AG04450 (cell line): ENCODE results near the gene EVC2. TPM values are rescaled to one million over a fixed set of nuclear protein-coding genes. Genes with fewer than 3 reads are reported as not detected.

Experiments used
- CTCF ChIA-PET: fragments of 300-600, 350-600 bp; formaldehyde crosslinking; extraction: SDS; loops from one replicate; lab custom pipeline; 2022; ENCODE audit warnings: antibody characterized with exemption, inconsistent platforms; lab: Charles Lee
- POLR2A ChIA-PET: fragments of 350-600 bp; formaldehyde crosslinking; extraction: SDS; loops from one replicate; lab custom pipeline; 2021; ENCODE audit warnings: antibody characterized with exemption, inconsistent platforms; lab: Yijun Ruan, JAX
- DNase-seq: peaks from one replicate; pipeline ENCODE4 v3.0.0-alpha.2; 2011; ENCODE audit warnings: low read depth, low spot score
- H3K27ac ChIP-seq: one replicate; pipeline ENCODE4 v1.5.1; 2012; ENCODE audit warnings: low read depth, low read length, control low read depth
- H3K27me3 ChIP-seq: one replicate; pipeline ENCODE4 v1.6.0; 2012; ENCODE audit warnings: low read length; ENCODE audit not compliant: control insufficient read depth, insufficient read depth
- H3K4me3 ChIP-seq: 2 replicates; pipeline ENCODE4 v1.5.1; 2011; ENCODE audit warnings: mild to moderate bottlenecking, low read depth, low read length, control low read depth
- H3K9me3 ChIP-seq: 2 replicates; pipeline ENCODE4 v1.5.1; 2012; ENCODE audit warnings: low read length; ENCODE audit not compliant: control insufficient read depth, insufficient read depth
- polyA plus RNA-seq: library from polyadenylated mRNA; depleted of rRNA; stranded (reverse); fragments of >200 nt; gene quantifications from 2 replicates; pipeline ENCODE4 v1.2.3, GENCODE V29; 2011
- TF ChIP-seq, protein P1 (sequence below): IDR thresholded peaks from 2 replicates; pipeline ENCODE4 v1.5.1; 2011; ENCODE audit warnings: low read depth, low read length, control low read depth, inconsistent platforms

EVC2 gene
- polyA plus RNA-seq, 1 experiment, result 2.1 TPM

DNA sequence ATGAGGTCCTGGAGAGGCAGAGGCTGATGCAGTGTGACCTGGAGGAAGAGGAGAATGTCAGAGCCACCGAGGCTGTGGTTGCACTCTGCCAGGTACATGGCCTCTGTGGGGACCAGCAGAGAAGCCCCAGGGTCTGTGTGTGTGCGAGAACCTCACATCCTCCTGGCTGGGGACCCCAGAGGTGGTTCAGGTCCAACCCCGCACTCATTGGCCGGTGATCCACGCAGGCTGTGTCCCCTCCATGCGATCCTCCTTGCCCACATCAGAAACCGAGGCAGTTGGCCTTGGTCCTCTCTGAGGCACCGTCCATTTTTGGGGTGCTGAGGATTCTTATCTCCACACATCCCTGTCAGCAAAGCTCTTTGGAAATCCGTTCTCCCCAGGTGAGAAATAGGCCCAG is 47.9 kb upstream of the EVC2 start:
- no peak overlapping the region for H3K27ac ChIP-seq
- peaks cover 5% of the 10 kb centered on the region; the same call in 1 of the 2 replicates for H3K9me3 ChIP-seq
- no peak overlapping the region for H3K4me3 ChIP-seq
- ChIA-PET CTCF (no interaction called here), POLR2A (interaction anchor here (0.7 kb wide), 1 partner anchor 51 kb away, joined by 4 read pairs; no protein-coding TSS in a partner anchor)
- TF ChIP-seq, protein P1, sequence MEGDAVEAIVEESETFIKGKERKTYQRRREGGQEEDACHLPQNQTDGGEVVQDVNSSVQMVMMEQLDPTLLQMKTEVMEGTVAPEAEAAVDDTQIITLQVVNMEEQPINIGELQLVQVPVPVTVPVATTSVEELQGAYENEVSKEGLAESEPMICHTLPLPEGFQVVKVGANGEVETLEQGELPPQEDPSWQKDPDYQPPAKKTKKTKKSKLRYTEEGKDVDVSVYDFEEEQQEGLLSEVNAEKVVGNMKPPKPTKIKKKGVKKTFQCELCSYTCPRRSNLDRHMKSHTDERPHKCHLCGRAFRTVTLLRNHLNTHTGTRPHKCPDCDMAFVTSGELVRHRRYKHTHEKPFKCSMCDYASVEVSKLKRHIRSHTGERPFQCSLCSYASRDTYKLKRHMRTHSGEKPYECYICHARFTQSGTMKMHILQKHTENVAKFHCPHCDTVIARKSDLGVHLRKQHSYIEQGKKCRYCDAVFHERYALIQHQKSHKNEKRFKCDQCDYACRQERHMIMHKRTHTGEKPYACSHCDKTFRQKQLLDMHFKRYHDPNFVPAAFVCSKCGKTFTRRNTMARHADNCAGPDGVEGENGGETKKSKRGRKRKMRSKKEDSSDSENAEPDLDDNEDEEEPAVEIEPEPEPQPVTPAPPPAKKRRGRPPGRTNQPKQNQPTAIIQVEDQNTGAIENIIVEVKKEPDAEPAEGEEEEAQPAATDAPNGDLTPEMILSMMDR, result no peak
- H3K27me3 ChIP-seq, result no peaks in the 10 kb centered on the region
- no peak for DNase-seq

DNA sequence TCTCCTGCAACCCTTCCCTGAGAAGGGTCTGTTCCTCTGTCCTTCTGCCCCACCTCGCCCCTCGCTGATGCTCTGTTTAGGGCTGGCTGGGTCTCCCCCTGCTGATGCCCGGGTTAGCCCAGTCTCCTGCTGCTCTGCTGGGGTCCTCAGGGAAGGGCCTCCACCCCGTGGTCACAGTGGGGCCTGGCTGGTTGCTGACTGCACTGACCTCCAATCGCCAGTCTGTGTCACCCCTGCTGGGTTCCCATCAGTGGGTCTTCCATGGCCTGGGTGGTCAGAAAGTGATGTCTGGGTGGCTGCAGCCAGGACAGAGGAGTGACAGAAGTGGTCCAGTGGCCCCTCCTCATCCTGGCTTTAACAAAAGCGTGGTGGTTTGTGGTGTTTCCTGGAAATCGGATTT is 47.3 kb upstream of the EVC2 start:
- no peak for DNase-seq
- H3K27ac ChIP-seq, result no peak overlapping the region
- H3K27me3 ChIP-seq, result no peaks in the 10 kb centered on the region
- peaks cover 5% of the 10 kb centered on the region; the same call in 1 of the 2 replicates for H3K9me3 ChIP-seq
- CTCF ChIA-PET, result no interaction called here
- POLR2A ChIA-PET, result interaction anchor here (0.7 kb wide), 1 partner anchor 51 kb away, joined by 4 read pairs; no protein-coding TSS in a partner anchor
- TF ChIP-seq, protein P1, result no peak
- no peak overlapping the region for H3K4me3 ChIP-seq

DNA sequence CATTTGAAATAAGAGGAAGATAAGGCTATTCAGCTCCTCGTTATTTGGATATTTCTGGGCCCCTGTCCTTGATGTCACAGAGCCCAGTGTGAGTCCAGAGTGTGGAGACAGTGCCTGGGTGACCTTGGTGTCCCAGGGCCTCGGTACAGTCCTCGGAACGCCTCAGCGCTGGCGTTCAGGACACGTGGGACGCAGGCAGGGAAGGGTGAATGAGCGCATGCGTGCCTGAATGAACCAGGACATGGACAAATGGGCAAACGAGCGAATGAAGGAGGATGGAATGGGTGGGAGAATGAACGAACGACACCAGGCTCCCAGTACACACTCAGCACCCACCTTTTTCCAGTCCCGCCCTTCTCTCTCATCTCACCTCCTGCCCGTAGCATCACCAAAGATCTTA is 46.8 kb upstream of the EVC2 start:
- TF ChIP-seq, protein P1, result no peak
- Histone ChIP-seq H3K27ac (no peak overlapping the region), H3K4me3 (no peak overlapping the region), H3K9me3 (peaks cover 5% of the 10 kb centered on the region; the same call in 1 of the 2 replicates), H3K27me3 (no peaks in the 10 kb centered on the region)
- CTCF ChIA-PET, result no interaction called here
- POLR2A ChIA-PET, result no interaction called here
- DNase-seq, result no peak

DNA sequence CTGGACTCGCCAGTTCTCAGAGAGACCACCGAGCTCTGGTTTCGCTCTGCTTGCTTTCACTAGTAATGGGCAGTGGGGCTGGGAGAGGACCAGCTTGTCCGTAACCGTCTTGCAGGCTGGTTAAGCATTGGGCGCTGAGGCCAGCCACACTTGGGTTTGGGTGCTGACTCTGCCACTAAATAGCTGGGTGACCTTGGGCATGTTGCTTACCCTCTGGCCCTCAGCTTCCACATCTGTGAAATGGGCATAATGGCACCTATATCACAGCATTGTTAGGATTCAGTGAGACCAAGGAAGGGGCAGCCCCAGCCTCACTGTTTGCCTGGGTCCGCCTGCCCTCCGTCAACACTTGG is 46.1 kb upstream of the EVC2 start:
- Histone ChIP-seq H3K9me3 (peaks cover 5% of the 10 kb centered on the region; the same call in 1 of the 2 replicates), H3K27ac (peak overlapping the region; percentile 87), H3K4me3 (no peak overlapping the region), H3K27me3 (no peaks in the 10 kb centered on the region)
- no peak for DNase-seq
- TF ChIP-seq, protein P1, result no peak
- POLR2A ChIA-PET, result interaction anchor here (0.6 kb wide), 1 partner anchor 564 kb away, joined by 3 read pairs; no protein-coding TSS in a partner anchor
- CTCF ChIA-PET, result no interaction called here

DNA sequence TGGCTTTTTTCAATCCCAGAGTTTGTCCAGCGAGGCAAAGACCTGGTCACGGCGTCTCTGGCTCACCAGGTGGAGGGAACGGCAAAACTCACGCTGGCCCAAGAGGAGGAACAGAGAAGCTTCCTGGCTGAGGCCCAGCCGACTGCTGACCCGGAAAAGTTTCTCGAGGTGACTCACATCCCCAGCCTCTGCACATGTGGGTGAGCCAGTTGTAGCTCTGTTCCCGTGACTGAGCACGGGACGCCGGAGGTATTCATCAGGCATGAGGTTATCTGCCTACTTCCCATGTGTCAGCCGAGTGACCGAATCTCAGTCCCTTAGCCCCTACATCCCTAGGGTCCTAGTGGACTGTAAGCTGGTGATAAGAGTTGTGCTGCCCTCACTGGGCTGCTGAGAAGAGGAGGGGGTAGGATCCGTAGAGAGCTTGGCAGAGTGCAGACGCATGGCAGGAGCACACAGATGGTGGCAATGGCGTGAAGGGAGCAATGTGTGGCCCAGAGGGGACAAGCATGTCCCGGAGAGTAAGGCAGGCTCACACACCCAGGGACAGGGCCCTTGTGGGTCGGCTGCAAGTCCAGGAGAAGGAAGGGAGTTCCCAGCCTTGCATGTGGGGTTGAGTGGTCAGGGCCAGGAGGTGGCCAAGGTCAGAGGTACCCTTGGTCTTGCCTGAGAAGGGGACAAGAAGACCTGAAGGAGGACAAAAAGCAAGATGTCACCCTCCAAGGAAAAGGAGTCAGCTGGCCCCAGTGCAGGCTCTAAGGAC is 45.6 kb upstream of the EVC2 start:
- Histone ChIP-seq H3K27ac (peak overlapping the region; percentile 87), H3K27me3 (no peaks in the 10 kb centered on the region), H3K4me3 (no peak overlapping the region), H3K9me3 (peaks cover 5% of the 10 kb centered on the region; the same call in 1 of the 2 replicates)
- TF ChIP-seq, protein P1, result no peak
- peak; percentile 76 for DNase-seq
- ChIA-PET CTCF (no interaction called here), POLR2A (interaction anchor here (0.6 kb wide), 1 partner anchor 564 kb away, joined by 3 read pairs; no protein-coding TSS in a partner anchor)
